Activated gamma-delta T cell treated with Interleukin-2 at 50 U/mL for 16 hours (primary cell): ENCODE results near the gene ZDHHC11.
"Not testable (repeated sequence)": the region's sequence is repeated elsewhere in the genome, so short reads cannot be mapped to it uniquely, and the experiment has no call there.

Source experiments
- DNase-seq: peaks from one replicate; pipeline ENCODE4 v3.0.0-alpha.2; 2020

ZDHHC11 gene

GRCh38 chr5:758698-759053 lies 92.1 kb downstream of the ZDHHC11 start:
- DNase-seq, result no peak

GRCh38 chr5:757931-758697 lies 92.7 kb downstream of the ZDHHC11 start:
- DNase-seq, result no peak

GRCh38 chr5:757346-757930 lies 93.3 kb downstream of the ZDHHC11 start:
- DNase-seq, result no peak

- DNase-seq, result no peak
Measured at GRCh38 chr5:756865-757345, 93.9 kb downstream of the ZDHHC11 start.

GRCh38 chr5:756171-756570 lies 94.6 kb downstream of the ZDHHC11 start:
- no peak for DNase-seq

GRCh38 chr5:754143-754632 lies 96.6 kb downstream of the ZDHHC11 start:
- DNase-seq, result not testable (repeated sequence)

- DNase-seq, result not testable (repeated sequence)
Measured at GRCh38 chr5:753567-754142, 97.1 kb downstream of the ZDHHC11 start.

GRCh38 chr5:752532-753115 lies 98.2 kb downstream of the ZDHHC11 start:
- not testable (repeated sequence) for DNase-seq

GRCh38 chr5:751992-752391 lies 98.8 kb downstream of the ZDHHC11 start:
- DNase-seq, result not testable (repeated sequence)

GRCh38 chr5:751496-751895 lies 99.3 kb downstream of the ZDHHC11 start:
- DNase-seq, result no peak

- DNase-seq, result not testable (repeated sequence)
Measured at GRCh38 chr5:750226-750625, 100.6 kb downstream of the ZDHHC11 start.

- no peak for DNase-seq
Measured at GRCh38 chr5:749101-749670, 101.6 kb downstream of the ZDHHC11 start.

GRCh38 chr5:748011-748980 lies 102.5 kb downstream of the ZDHHC11 start:
- not testable (repeated sequence) for DNase-seq

GRCh38 chr5:747303-747844 lies 103.4 kb downstream of the ZDHHC11 start:
- not testable (repeated sequence) for DNase-seq

GRCh38 chr5:746258-746761 lies 104.5 kb downstream of the ZDHHC11 start:
- no peak for DNase-seq
